ENCODE results near the gene MYCBP.
"Not testable (repeated sequence)": the region's sequence is repeated elsewhere in the genome, so short reads cannot be mapped to it uniquely, and the experiment has no call there.

The MYCBP gene, protein sequence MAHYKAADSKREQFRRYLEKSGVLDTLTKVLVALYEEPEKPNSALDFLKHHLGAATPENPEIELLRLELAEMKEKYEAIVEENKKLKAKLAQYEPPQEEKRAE

DNA sequence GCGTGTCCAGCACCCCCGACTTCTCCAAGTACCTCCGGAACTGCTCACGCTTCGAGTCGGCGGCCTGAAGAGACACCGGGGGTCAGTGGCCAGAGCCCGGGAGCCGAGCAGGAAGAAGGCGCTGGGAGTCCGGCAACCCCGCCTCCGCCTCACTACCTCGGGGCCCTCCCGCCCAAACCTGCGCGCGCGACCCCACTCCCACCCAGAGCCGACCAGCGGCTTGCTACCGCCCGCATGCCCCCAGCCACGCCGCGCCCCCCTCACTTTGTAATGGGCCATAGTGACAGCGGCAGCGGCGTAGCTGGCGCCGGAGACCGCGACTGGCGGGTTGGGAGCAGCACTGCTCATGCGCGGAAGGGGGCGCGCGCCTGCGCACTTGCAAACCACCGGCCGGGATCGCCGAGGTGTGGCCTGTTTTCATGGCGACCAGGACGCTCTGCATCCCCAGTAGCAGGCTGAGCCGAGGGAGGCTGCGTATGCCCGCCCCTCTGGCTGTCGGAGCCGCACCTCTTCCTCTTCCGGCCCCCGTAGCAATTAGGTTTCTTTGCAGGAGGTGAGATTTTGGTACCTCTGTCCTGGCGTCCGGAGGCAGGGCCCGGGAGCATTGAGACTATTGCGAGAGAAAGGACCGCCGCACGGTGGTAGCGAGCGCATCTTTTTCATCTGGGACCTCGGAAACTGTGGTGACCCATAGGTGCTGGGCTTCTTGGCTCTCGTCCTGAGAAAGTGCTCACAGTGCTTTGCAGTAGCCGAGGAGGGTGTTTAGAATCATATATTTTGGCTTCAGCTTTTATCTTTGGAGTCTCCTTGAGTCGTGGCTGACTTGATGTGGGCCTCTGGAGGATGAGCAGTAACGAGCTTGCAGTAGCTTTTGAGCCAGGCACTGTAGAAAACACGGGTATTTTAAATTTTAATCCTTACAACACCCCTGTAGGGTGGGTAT, at the start of gene MYCBP:
Gene MYCBP, minus strand, starts transcription at position 322 of the 943 bp plus-strand sequence. Its CDS starts 43 bp downstream, at position 279.
- DNase-seq (ENCODE audit: low spot score) (peak; percentile 89), FAIRE-seq (peak; percentile 84)

GRCh38 chr1:38919130-38919529, 46.0 kb upstream of the MYCBP start:
- DNase-seq (ENCODE audit: low spot score) (no peak), FAIRE-seq (no peak)

- DNase-seq (ENCODE audit: low spot score) (no peak), FAIRE-seq (no peak)
Measured at GRCh38 chr1:38918568-38918967, 45.4 kb upstream of the MYCBP start.

DNA sequence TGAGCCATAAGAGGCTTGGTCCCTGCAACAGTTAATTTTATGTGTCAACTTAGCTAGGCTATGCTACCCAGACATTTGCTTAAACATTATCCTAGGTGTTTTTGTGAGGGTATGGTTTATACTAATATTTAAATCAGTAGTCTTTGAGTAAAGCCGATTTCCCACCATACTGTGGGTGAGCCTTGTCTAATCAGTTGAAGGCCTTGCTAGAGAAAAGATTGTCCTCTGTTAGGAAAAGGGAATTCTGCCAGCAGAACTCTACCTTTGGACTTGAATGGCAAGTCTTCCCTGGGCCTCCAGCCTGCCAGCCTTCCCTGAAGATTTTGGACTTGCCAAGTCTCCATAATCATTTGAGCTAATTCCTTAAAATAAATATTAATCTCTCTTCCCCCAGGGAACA, 44.6 kb upstream of the MYCBP start:
- no peak for FAIRE-seq
- DNase-seq (ENCODE audit: low spot score): no peak

DNA sequence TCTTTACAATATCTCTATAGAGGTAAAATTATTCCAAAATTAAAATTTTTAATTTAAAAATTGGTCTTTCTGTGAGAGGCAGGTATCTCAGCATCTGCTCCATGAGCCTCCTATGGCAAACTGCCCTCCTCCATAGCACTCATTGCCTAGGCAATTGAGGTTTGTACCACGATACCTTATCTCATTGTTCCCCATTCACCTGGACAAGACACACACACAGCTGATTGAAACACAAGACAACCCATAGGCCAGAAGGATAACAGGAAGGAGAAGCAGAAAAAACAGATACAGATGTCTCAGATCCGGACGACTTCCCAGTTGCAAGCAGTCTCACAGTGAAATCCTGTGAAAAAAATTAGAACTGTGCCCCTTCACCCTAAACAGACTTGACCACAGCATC, 44.2 kb upstream of the MYCBP start:
- FAIRE-seq (no peak), DNase-seq (ENCODE audit: low spot score) (no peak)

DNA sequence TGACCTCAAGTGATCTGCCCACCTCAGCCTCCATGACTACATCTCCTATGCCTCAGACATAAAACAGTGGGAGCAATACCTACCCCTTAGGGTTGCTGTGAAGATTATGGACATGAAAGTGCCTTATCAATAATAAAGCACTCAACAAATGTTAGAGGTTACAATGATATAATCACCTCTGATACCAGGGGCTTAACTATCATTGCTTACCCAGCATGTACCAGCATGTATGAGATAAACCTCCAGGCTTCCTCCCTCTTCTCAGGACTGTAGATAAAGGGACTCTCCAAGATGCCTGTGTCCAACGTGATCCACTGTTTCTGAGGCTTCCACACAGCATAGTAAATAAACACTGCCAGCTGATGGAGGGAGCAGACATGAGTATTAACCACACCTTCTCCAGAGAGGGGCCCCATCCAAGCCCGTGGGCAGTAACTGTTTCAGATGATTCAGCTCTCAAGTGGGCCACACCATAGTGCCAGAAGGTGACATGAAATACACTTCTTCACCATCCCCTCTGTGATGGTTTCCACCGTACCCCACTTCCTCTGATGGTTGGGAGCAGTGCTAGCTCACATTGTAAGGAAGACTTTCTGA, 42.3 kb upstream of the MYCBP start:
- DNase-seq (ENCODE audit: low spot score) (no peak), FAIRE-seq (no peak)

DNA sequence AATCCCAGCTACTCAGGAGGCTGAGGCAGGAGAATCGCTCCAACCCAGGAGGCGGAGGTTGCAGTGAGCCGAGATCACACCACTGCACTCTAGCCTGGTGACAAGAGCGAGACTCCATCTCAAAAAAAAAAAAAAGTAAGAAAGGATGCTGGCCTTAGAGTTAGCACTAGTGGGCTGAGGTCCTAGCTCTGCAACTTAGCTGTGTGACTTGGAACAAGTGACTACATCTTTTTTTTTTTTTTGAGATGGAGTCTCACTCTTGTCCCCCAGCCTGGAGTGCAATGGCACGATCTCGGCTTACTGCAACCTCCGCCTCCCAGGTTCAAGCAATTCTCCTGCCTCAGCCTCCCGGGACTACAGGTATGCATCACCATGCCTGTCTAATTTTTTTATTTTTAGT, 41.8 kb upstream of the MYCBP start:
- not testable (repeated sequence) for FAIRE-seq; DNase-seq (ENCODE audit: low spot score)

DNA sequence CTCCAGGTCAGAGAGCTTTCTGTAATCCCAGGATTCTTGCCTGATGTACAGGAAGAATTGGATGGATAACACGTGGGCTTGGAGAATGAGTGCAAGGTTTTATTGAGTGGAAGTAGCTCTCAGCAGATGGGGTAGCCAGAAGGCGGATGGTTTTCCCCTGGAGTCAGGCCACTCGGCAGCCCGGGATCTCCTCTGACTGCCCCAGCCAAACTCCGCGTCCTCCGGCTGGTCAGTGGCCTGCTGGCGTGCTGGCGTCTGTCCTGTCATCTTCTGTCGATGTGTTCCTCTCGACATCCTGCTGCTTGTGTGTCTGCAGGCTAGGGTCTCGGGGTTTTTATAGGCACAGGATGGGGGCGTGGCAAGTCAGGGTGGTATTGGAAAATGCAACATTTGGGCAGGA, 35.7 kb upstream of the MYCBP start:
- no peak for DNase-seq (ENCODE audit: low spot score)
- FAIRE-seq: no peak

- FAIRE-seq: no peak
Measured at GRCh38 chr1:38905985-38906384, 32.8 kb upstream of the MYCBP start.

DNA sequence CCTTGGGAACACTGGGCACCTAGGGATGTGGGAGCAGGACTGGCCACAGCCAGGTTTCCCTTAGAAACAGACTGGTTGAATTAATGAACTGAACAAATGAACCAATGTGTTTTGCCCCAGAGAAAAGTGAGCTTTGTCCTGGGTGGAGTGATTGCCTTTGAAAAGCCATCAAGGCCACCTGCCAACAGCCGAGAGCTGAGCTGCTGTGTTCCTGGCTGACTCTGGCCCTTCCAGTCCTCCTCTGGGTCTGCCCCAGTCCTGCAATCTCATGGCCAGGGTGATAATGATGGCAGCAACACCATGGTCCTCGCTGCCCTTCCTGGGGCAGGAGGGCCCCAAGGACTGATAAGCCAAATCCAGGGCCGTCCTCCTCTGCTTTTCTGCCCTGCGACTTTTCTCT, 26.4 kb upstream of the MYCBP start:
- no peak for FAIRE-seq

More at GRCh38 chr1:38905985-38906384, 32.8 kb upstream of the MYCBP start:
- no peak for DNase-seq (ENCODE audit: low spot score)

GRCh38 chr1:38898653-38899230, 25.6 kb upstream of the MYCBP start:
- FAIRE-seq (no peak), DNase-seq (ENCODE audit: low spot score) (no peak)

More for the DNA sequence above, 26.4 kb upstream of the MYCBP start:
- DNase-seq (ENCODE audit: low spot score): no peak

DNA sequence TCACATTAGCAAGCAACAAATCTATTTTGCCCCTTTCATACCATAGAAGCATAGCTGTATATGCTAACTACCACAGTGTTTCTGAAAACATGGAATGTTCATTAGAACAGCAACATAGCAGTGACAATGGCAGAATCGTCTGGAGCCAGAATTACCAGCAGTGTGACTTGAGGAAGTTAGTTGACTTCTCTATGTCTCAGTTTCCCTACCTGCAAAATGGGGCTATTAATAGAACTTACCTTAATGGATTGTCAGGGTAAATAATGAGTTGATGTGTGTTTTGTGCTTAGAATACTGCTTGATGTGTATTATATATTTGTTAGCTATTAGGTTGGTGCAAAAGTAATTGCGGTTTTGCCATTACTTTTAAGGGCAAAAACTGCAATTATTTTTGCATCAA, 23.0 kb upstream of the MYCBP start:
- DNase-seq (ENCODE audit: low spot score): no peak
- no peak for FAIRE-seq

DNA sequence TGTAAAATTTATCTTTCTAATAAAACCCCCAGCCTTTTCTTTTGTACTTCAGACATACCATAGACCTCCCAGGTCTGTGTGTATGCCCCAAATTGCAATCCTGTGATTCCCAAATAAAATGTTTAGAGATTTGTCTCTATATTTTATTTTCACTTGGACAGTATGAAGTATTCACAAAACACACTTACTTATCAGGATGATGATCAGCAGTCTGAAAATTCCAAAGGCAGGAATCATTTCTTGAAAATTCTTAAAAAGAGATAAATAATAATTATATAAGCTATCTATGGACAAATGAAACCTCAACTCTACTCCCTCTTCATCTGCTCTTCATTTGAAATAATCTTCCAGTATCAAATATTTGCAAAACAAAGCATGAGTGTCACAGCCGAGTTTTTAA, 19.8 kb upstream of the MYCBP start:
- no peak for FAIRE-seq
- DNase-seq (ENCODE audit: low spot score): no peak

DNA sequence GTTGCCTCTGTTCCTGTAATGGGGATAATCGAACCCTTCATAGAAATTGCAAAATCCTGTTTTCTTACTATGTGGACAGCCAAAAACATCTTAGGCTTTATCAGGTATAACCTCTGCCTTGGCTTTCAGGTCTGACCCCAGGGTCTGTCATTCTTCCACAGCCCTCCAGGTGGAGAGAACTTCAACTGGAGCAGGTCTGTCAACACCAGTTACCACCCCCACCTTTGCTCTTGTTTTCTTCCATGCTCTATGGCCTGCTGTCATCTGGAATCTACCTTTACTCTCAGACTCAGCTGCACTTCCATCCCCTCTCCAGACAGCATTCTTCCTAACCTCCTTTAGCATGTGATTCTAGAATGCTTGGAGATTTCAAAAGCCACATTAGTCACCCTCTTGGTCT, 18.6 kb upstream of the MYCBP start:
- DNase-seq (ENCODE audit: low spot score): no peak
- FAIRE-seq: no peak

DNA sequence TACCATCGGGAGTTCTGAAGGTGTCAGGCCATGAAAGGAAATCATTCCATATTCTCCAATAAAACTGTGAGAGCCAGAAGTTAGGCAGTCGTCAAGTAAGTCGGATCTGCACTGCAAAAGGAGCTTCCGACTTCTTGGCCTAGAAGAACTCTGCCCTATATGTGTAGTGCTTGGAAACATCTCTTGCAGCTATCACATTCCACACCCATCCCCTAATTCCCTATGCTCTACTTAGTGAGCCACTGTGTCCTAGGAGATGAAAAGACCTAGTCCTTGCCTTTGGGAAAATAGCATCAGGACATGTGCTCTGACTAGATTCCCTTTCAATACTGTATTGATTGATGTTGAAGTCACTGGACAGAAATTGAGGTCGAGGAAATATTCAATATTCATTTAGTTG, 16.4 kb upstream of the MYCBP start:
- DNase-seq (ENCODE audit: low spot score): no peak
- no peak for FAIRE-seq

- DNase-seq (ENCODE audit: low spot score) (no peak), FAIRE-seq (no peak)
Measured at GRCh38 chr1:38888423-38889333, 15.5 kb upstream of the MYCBP start.

- DNase-seq (ENCODE audit: low spot score) (no peak), FAIRE-seq (no peak)
Measured at GRCh38 chr1:38885092-38885491, 11.9 kb upstream of the MYCBP start.

GRCh38 chr1:38881487-38881886, 8.3 kb upstream of the MYCBP start, which contains the start of gene GJA9:
Gene GJA9, minus strand, starts transcription at chr1:38881587. Its CDS starts 5,489 bp downstream, at chr1:38876098.
- no peak for FAIRE-seq

DNA sequence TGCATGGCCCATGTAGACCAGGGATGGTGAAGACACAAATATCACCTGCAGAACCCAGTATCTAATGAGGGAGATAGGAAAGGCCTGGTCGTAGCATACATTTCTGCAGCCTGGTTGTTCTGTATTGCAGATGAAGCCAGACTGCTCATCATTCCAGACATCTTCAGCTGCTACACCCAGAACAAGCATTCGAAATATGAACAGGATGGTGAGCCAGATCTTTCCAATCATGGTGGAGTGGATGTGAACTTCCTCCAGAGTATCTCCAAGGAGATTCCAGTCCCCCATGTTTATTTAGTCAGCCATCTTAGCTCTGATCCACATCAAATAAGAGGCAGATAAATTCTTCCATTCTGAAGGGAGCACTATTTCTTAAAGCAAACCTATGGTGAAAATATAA, 2.7 kb upstream of the MYCBP start:
- FAIRE-seq: no peak
- no peak for DNase-seq (ENCODE audit: low spot score)

More at GRCh38 chr1:38881487-38881886, 8.3 kb upstream of the MYCBP start, which contains the start of gene GJA9:
- DNase-seq (ENCODE audit: low spot score): no peak

DNA sequence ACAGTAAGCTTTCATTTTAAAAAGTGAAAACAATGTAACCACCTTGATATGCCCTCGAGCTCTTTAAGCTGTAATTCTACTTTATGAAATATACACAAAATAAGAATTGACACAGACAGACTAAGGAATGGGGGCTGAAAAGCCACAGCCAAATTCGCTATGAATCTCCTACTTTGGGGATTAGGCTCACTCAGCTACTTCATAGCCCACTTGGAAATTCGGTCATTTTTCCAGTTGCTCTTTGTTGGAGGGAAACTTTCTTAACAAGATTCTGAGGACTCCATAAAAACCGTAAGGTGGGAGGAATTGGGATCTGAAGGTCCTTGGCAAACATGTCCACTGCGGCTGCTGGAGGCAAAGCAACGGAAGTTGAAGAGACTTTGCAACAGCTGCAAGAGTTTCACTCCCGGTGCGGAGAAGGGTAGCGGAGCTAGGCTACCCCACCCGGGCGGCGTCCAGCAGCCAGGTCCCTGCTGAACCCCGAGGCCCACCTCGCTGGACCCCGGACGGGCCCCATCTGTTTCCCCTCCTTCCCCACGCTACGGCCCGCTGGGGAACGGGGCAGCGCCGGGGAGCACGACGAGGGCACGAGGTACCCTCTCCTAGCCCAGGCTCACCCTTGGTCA, 634 bp downstream of the MYCBP start:
- FAIRE-seq (no peak), DNase-seq (ENCODE audit: low spot score) (no peak)
